Keratinocyte (primary cell): ENCODE measurements around the gene PLXNB2. TPM values are rescaled to one million over a fixed set of nuclear protein-coding genes. Genes with fewer than 3 reads are reported as not detected.

Source experiments
- DNase-seq: peaks from one replicate; pipeline ENCODE4 v3.0.0-alpha.2; 2011; ENCODE audit warnings: low read depth, missing footprints, low spot score
- FAIRE-seq: peaks from 2 replicates; lab custom pipeline; 2011; peaks lifted over from hg19 to GRCh38; lab: Jason Lieb, UNC
- H2AFZ ChIP-seq: 2 replicates; pipeline ENCODE4 v1.6.0; 2012; ENCODE audit warnings: low read length, control low read depth, inconsistent platforms; ENCODE audit not compliant: control insufficient read depth
- H3K27ac ChIP-seq: 2 replicates; pipeline ENCODE4 v1.5.1; 2011; ENCODE audit warnings: low read length; ENCODE audit not compliant: control insufficient read depth, insufficient read depth
- H3K27me3 ChIP-seq: 3 replicates; pipeline ENCODE4 v1.6.0; 2011; ENCODE audit warnings: low read length; ENCODE audit not compliant: control insufficient read depth, insufficient read depth; ENCODE audit errors: extremely low read depth
- H3K36me3 ChIP-seq, 2 experiments: 2 replicates in 1 of 2; 3 replicates in 1 of 2; pipeline ENCODE4 v1.5.1; 2011; ENCODE audit warnings: low read length in 2 of 2, mild to moderate bottlenecking in 1 of 2; ENCODE audit not compliant: control insufficient read depth in 2 of 2, insufficient read depth in 2 of 2; ENCODE audit errors: extremely low read depth in 1 of 2
- H3K4me1 ChIP-seq: 3 replicates; pipeline ENCODE4 v1.5.1; 2011; ENCODE audit warnings: low read length; ENCODE audit not compliant: control insufficient read depth, insufficient read depth; ENCODE audit errors: extremely low read depth
- H3K4me2 ChIP-seq: 3 replicates; pipeline ENCODE4 v1.6.0; 2011; ENCODE audit warnings: low read depth, low read length; ENCODE audit not compliant: control insufficient read depth, insufficient read depth; ENCODE audit errors: extremely low read depth
- H3K4me3 ChIP-seq, 3 experiments: fragments of 200-600 bp in 1 of 3; sonication (generic) in 1 of 3; 2 replicates in 2 of 3; 3 replicates in 1 of 3; pipeline ENCODE4 v1.5.1; 2011 to 2016; ENCODE audit warnings: low read length in 3 of 3, mild to moderate bottlenecking in 3 of 3, control low read depth in 2 of 3, inconsistent platforms in 1 of 3, low read depth in 1 of 3, mixed read lengths in 1 of 3, mixed run types in 1 of 3, moderate library complexity in 1 of 3; ENCODE audit not compliant: control insufficient read depth in 2 of 3, insufficient read depth in 2 of 3; ENCODE audit errors: extremely low read depth in 1 of 3
- H3K79me2 ChIP-seq: 2 replicates; pipeline ENCODE4 v1.6.0; 2012; ENCODE audit warnings: low read length; ENCODE audit not compliant: control insufficient read depth, insufficient read depth
- H3K9ac ChIP-seq: 3 replicates; pipeline ENCODE4 v1.6.0; 2011; ENCODE audit warnings: low read length; ENCODE audit not compliant: control insufficient read depth, insufficient read depth; ENCODE audit errors: extremely low read depth
- H3K9me1 ChIP-seq: 3 replicates; pipeline ENCODE4 v1.6.0; 2011; ENCODE audit warnings: low read length; ENCODE audit not compliant: control insufficient read depth, insufficient read depth; ENCODE audit errors: extremely low read depth
- H3K9me3 ChIP-seq: 2 replicates; pipeline ENCODE4 v1.5.1; 2012; ENCODE audit warnings: low read depth, low read length; ENCODE audit not compliant: control insufficient read depth
- H4K20me1 ChIP-seq: 3 replicates; pipeline ENCODE4 v1.6.0; 2011; ENCODE audit warnings: low read length; ENCODE audit not compliant: control insufficient read depth, insufficient read depth; ENCODE audit errors: extremely low read depth
- CTCF ChIP-seq, 3 experiments: IDR thresholded peaks in 1 of 3; conservative IDR thresholded peaks in 1 of 3; optimal IDR thresholded peaks in 1 of 3; 2 replicates in 2 of 3; 3 replicates in 1 of 3; pipeline versions ENCODE3 to v1.5.1; 2011; ENCODE audit warnings: low read length in 3 of 3, mild to moderate bottlenecking in 3 of 3, moderate library complexity in 2 of 3, control low read depth in 1 of 3, inconsistent platforms in 1 of 3; ENCODE audit not compliant: insufficient read depth in 2 of 3; ENCODE audit errors: extremely low read depth in 1 of 3
- EZH2 ChIP-seq: IDR thresholded peaks from one replicate; pipeline ENCODE4 v1.6.1; 2012; ENCODE audit warnings: inconsistent platforms, mild to moderate bottlenecking, low read length, moderate library complexity
- dilution Hi-C: fragments of 300-500 bp; cut with MboI; formaldehyde crosslinking; loops from one replicate; pipeline ENCODE4 v1.7.0; 2020; ENCODE audit warnings: low sequenced_read_pairs; ENCODE audit not compliant: extremely low pct_ligation_motif_present
- polyA plus RNA-seq, 5 experiments: library from polyadenylated mRNA; depleted of rRNA in 3 of 5; stranded (reverse) in 3 of 5; stranded (forward) in 1 of 5; unstranded in 1 of 5; fragments of >200 nt; gene quantifications; 1 replicate in 1 of 5; 2 replicates in 3 of 5; 3 replicates in 1 of 5; pipeline versions ENCODE4 v1.2.1 to v1.2.3, GENCODE V29; 2011 to 2012; ENCODE audit warnings: missing spikeins in 2 of 5, low read depth in 1 of 5, low replicate concordance in 1 of 5

PLXNB2 gene
- polyA plus RNA-seq, 1 donor (not counting 4 experiments of a cell fraction or from before 2014, with no cell fraction given) = 44.3 TPM

- no peak overlapping the region for H2AFZ ChIP-seq
- dilution Hi-C loops = no loop called here
- H3K9me3 ChIP-seq = no peaks in the 10 kb centered on the region
- H3K9ac ChIP-seq = no peak overlapping the region
- H3K4me3 ChIP-seq = no peak overlapping the region
- H3K4me2 ChIP-seq = no peak overlapping the region
- TF ChIP-seq CTCF (optimal IDR thresholded peaks at IDR 0.05 in 1 of 3, IDR thresholded peaks at IDR 0.05 in 1 of 3, conservative IDR thresholded peaks at IDR 0.05 in 1 of 3; ENCODE audit: extremely low read depth in 1 of 3, insufficient read depth in 2 of 3, low read length in 3 of 3) = no peak
- TF ChIP-seq EZH2 = no peak
- H3K27ac ChIP-seq = no peak overlapping the region
- DNase-seq (no peak), FAIRE-seq (no peak)
- H4K20me1 ChIP-seq = peaks cover 8% of the 10 kb centered on the region
- H3K36me3 ChIP-seq = peaks cover 31 to 34% of the 10 kb centered on the region in 2 experiments
- H3K4me1 ChIP-seq = peaks cover 18% of the 10 kb centered on the region
- no peaks in the 10 kb centered on the region for H3K9me1 ChIP-seq
- H3K27me3 ChIP-seq = no peaks in the 10 kb centered on the region
- H3K79me2 ChIP-seq = peaks cover 32% of the 10 kb centered on the region
These were observed 23.0 kb downstream of the PLXNB2 start for GRCh38 chr22:50284479-50284878.

- Histone ChIP-seq H3K27me3 (no peaks in the 10 kb centered on the region), H3K4me2 (no peak overlapping the region), H3K79me2 (peaks cover 26% of the 10 kb centered on the region), H3K27ac (no peak overlapping the region), H3K4me3 (no peak overlapping the region), H4K20me1 (peaks cover 3% of the 10 kb centered on the region), H3K9ac (no peak overlapping the region), H3K9me3 (no peaks in the 10 kb centered on the region), H3K4me1 (peaks cover 18% of the 10 kb centered on the region), H3K36me3 (peaks cover 30 to 35% of the 10 kb centered on the region in 2 experiments), H2AFZ (no peak overlapping the region), H3K9me1 (no peaks in the 10 kb centered on the region)
- FAIRE-seq = no peak
- dilution Hi-C loops = no loop called here
- TF ChIP-seq EZH2 (no peak), CTCF (optimal IDR thresholded peaks at IDR 0.05 in 1 of 3, IDR thresholded peaks at IDR 0.05 in 1 of 3, conservative IDR thresholded peaks at IDR 0.05 in 1 of 3; ENCODE audit: extremely low read depth in 1 of 3, insufficient read depth in 2 of 3, low read length in 3 of 3) (no peak)
- no peak for DNase-seq
These were observed 23.6 kb downstream of the PLXNB2 start for GRCh38 chr22:50283821-50284220.
